NCI-H2107 treated with DMSO at 0.1 percent for 48 hours (cell line): ENCODE data around the gene LILRA5.
"Not testable (repeated sequence)": the region's sequence is repeated elsewhere in the genome, so short reads cannot be mapped to it uniquely, and the experiment has no call there.

Experiments
- DNase-seq: peaks from one replicate; lab custom pipeline; 2025; ENCODE audit not compliant: unreplicated experiment; lab: John Stamatoyannopoulos, UW

Gene LILRA5

GRCh38 chr19:54335164-54335563, 22.2 kb upstream of the LILRA5 start:
- no peak for DNase-seq

- DNase-seq = no peak
Observed at GRCh38 chr19:54333586-54334298, 20.8 kb upstream of the LILRA5 start.

GRCh38 chr19:54332149-54332548, 19.2 kb upstream of the LILRA5 start:
- no peak for DNase-seq

GRCh38 chr19:54331626-54332025, 18.7 kb upstream of the LILRA5 start:
- no peak for DNase-seq

- DNase-seq = no peak
Observed at GRCh38 chr19:54329476-54330165, 16.7 kb upstream of the LILRA5 start.

GRCh38 chr19:54328781-54329180, 15.8 kb upstream of the LILRA5 start:
- DNase-seq = not testable (repeated sequence)

- no peak for DNase-seq
Observed at GRCh38 chr19:54325631-54326030, 12.7 kb upstream of the LILRA5 start.

GRCh38 chr19:54325194-54325621, 12.2 kb upstream of the LILRA5 start:
- DNase-seq = peak; percentile 1

GRCh38 chr19:54324071-54324470, 11.1 kb upstream of the LILRA5 start:
- no peak for DNase-seq

GRCh38 chr19:54322934-54323333, 10.0 kb upstream of the LILRA5 start:
- DNase-seq = not testable (repeated sequence)

- not testable (repeated sequence) for DNase-seq
Observed at GRCh38 chr19:54322295-54322694, 9.3 kb upstream of the LILRA5 start.

- no peak for DNase-seq
Observed at GRCh38 chr19:54319892-54320670, 7.1 kb upstream of the LILRA5 start.

GRCh38 chr19:54319049-54319448, 6.1 kb upstream of the LILRA5 start:
- DNase-seq = no peak

GRCh38 chr19:54317965-54318240, 4.9 kb upstream of the LILRA5 start:
- no peak for DNase-seq

- DNase-seq = no peak
Observed at GRCh38 chr19:54317108-54317964, 4.4 kb upstream of the LILRA5 start.

- DNase-seq = no peak
Observed at GRCh38 chr19:54316746-54317107, 3.8 kb upstream of the LILRA5 start.

GRCh38 chr19:54315956-54316355, 3.0 kb upstream of the LILRA5 start:
- no peak for DNase-seq

- no peak for DNase-seq
Observed at GRCh38 chr19:54312011-54312410, 955 bp downstream of the LILRA5 start.

- no peak for DNase-seq
Observed at GRCh38 chr19:54311486-54311885, 1.5 kb downstream of the LILRA5 start.

- no peak for DNase-seq
Observed at GRCh38 chr19:54310543-54310942, 2.4 kb downstream of the LILRA5 start.

- DNase-seq = no peak
Observed at GRCh38 chr19:54309811-54310210, 3.2 kb downstream of the LILRA5 start.
